Measurements from ENCODE around the gene KLHL5. TPM values are rescaled to one million over a fixed set of nuclear protein-coding genes. Genes with fewer than 3 reads are reported as not detected.

Gene KLHL5
- total RNA-seq, 1 experiment from 2014 or later: 84.8 TPM

- POLR2A ChIA-PET (ENCODE audit: unreplicated experiment): no interaction called here
These were observed 39.8 kb upstream of the KLHL5 start for GRCh38 chr4:39022241-39022640.

DNA sequence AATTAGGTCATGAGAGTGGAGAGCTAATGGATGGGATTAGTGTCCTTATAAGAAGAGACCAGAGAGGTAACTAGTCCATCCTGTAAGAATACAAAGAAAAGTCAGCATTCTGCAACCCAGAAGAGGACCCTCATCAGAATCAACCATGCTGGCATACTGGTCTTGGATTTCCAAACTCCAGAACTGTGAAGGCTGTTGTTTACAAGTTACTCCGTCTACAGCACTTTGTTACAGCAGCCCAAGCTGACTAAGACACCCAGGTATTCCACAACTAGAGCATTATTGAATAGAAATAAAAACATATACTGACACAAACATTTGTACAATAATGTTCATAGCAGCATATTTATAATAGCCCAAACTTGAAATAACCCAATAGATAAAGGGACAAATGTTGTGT, 39.0 kb upstream of the KLHL5 start:
- H3K9ac ChIP-seq (ENCODE audit: low read length): no peak overlapping the region
- no peak overlapping the region for H3K27ac ChIP-seq (ENCODE audit: low read length)
- DNase-seq (no peak), ATAC-seq (no peak)
- no TSS peak for BruUV-seq (replicated peaks)
- intact Hi-C loops (cut with micrococcal nuclease): no loop called here
- H2AFZ ChIP-seq (ENCODE audit: low read length): no peak overlapping the region
- H3K4me1 ChIP-seq (ENCODE audit: insufficient read depth, low read length): peaks cover 7% of the 10 kb centered on the region; the same call in 1 of the 2 replicates
- no peak overlapping the region for H3K4me3 ChIP-seq (ENCODE audit: low read length)
- peaks cover 1% of the 10 kb centered on the region; the same call in 1 of the 2 replicates for H4K20me1 ChIP-seq (ENCODE audit: low read length)
- H3K4me2 ChIP-seq (ENCODE audit: low read length): no peak overlapping the region
- POLR2A ChIA-PET (ENCODE audit: unreplicated experiment): no interaction called here
- CTCF ChIA-PET: no interaction called here
- H3F3A ChIP-seq (ENCODE audit: low read length, unreplicated experiment): no peaks in the 10 kb centered on the region
- H3K9me2 ChIP-seq (replicated peaks; ENCODE audit: low read length): no peaks in the 10 kb centered on the region
- H3K36me3 ChIP-seq (ENCODE audit: low read depth, low read length): peaks cover 14% of the 10 kb centered on the region; the same call in 1 of the 2 replicates
- TF ChIP-seq EZH2 (IDR thresholded peaks at IDR 0.05; ENCODE audit: low read length, unreplicated experiment) (no peak), EZH2phosphoT487 (IDR thresholded peaks at IDR 0.05; ENCODE audit: borderline replicate concordance, low read length) (no peak)
- TF ChIP-seq, protein P1, sequence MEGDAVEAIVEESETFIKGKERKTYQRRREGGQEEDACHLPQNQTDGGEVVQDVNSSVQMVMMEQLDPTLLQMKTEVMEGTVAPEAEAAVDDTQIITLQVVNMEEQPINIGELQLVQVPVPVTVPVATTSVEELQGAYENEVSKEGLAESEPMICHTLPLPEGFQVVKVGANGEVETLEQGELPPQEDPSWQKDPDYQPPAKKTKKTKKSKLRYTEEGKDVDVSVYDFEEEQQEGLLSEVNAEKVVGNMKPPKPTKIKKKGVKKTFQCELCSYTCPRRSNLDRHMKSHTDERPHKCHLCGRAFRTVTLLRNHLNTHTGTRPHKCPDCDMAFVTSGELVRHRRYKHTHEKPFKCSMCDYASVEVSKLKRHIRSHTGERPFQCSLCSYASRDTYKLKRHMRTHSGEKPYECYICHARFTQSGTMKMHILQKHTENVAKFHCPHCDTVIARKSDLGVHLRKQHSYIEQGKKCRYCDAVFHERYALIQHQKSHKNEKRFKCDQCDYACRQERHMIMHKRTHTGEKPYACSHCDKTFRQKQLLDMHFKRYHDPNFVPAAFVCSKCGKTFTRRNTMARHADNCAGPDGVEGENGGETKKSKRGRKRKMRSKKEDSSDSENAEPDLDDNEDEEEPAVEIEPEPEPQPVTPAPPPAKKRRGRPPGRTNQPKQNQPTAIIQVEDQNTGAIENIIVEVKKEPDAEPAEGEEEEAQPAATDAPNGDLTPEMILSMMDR (conservative IDR thresholded peaks at IDR 0.05; ENCODE audit: low read depth, low read length): no peak
- no peaks in the 10 kb centered on the region for H3K27me3 ChIP-seq (ENCODE audit: low read length)
- H3K79me2 ChIP-seq (ENCODE audit: low read length): peaks cover 66% of the 10 kb centered on the region
- H3K9me3 ChIP-seq (ENCODE audit: low read length): no peaks in the 10 kb centered on the region

More at GRCh38 chr4:39022241-39022640, 39.8 kb upstream of the KLHL5 start:
- intact Hi-C loops (cut with micrococcal nuclease): no loop called here
- H3K36me3 ChIP-seq (ENCODE audit: low read depth, low read length): peaks cover 13% of the 10 kb centered on the region; the same call in 1 of the 2 replicates
- peaks cover 57% of the 10 kb centered on the region for H3K79me2 ChIP-seq (ENCODE audit: low read length)
- ATAC-seq (no peak), DNase-seq (no peak)
- no peaks in the 10 kb centered on the region for H3K27me3 ChIP-seq (ENCODE audit: low read length)
- TF ChIP-seq EZH2 (IDR thresholded peaks at IDR 0.05; ENCODE audit: low read length, unreplicated experiment) (no peak), EZH2phosphoT487 (IDR thresholded peaks at IDR 0.05; ENCODE audit: borderline replicate concordance, low read length) (no peak)
- TF ChIP-seq, protein P1 (conservative IDR thresholded peaks at IDR 0.05; ENCODE audit: low read depth, low read length): no peak
- no peak overlapping the region for H2AFZ ChIP-seq (ENCODE audit: low read length)
- BruUV-seq (replicated peaks): no TSS peak
- H3K4me2 ChIP-seq (ENCODE audit: low read length): no peak overlapping the region
- no peak overlapping the region for H3K9ac ChIP-seq (ENCODE audit: low read length)
- no peaks in the 10 kb centered on the region for H4K20me1 ChIP-seq (ENCODE audit: low read length)
- no peaks in the 10 kb centered on the region for H3F3A ChIP-seq (ENCODE audit: low read length, unreplicated experiment)
- no peaks in the 10 kb centered on the region for H3K9me3 ChIP-seq (ENCODE audit: low read length)
- CTCF ChIA-PET: no interaction called here
- peaks cover 6% of the 10 kb centered on the region; the same call in 1 of the 2 replicates for H3K4me1 ChIP-seq (ENCODE audit: insufficient read depth, low read length)
- no peak overlapping the region for H3K27ac ChIP-seq (ENCODE audit: low read length)
- H3K9me2 ChIP-seq (replicated peaks; ENCODE audit: low read length): no peaks in the 10 kb centered on the region
- no peak overlapping the region for H3K4me3 ChIP-seq (ENCODE audit: low read length)

- CTCF ChIA-PET: no interaction called here
- ATAC-seq: no peak
These were observed 37.6 kb upstream of the KLHL5 start for GRCh38 chr4:39024311-39024865.

More at GRCh38 chr4:39024311-39024865, 37.6 kb upstream of the KLHL5 start:
- no peak for TF ChIP-seq EZH2 (IDR thresholded peaks at IDR 0.05; ENCODE audit: low read length, unreplicated experiment)
- TF ChIP-seq, protein P1 (conservative IDR thresholded peaks at IDR 0.05; ENCODE audit: low read depth, low read length): no peak
- intact Hi-C loops (cut with micrococcal nuclease): no loop called here
- H3K9ac ChIP-seq (ENCODE audit: low read length): no peak overlapping the region
- no peak overlapping the region for H3K27ac ChIP-seq (ENCODE audit: low read length)
- H3F3A ChIP-seq (ENCODE audit: low read length, unreplicated experiment): no peaks in the 10 kb centered on the region
- no peak overlapping the region for H2AFZ ChIP-seq (ENCODE audit: low read length)
- H3K9me3 ChIP-seq (ENCODE audit: low read length): no peaks in the 10 kb centered on the region
- no TSS peak for BruUV-seq (replicated peaks)
- H3K4me1 ChIP-seq (ENCODE audit: insufficient read depth, low read length): peaks cover 15% of the 10 kb centered on the region
- peaks cover 22% of the 10 kb centered on the region; the same call in 1 of the 2 replicates for H3K36me3 ChIP-seq (ENCODE audit: low read depth, low read length)
- no peaks in the 10 kb centered on the region for H3K9me2 ChIP-seq (replicated peaks; ENCODE audit: low read length)
- H4K20me1 ChIP-seq (ENCODE audit: low read length): peaks cover 10% of the 10 kb centered on the region; the same call in 1 of the 2 replicates
- POLR2A ChIA-PET (ENCODE audit: unreplicated experiment): interaction anchor here (0.6 kb wide), 1 partner anchor 18 kb away, joined by 5 read pairs; no protein-coding TSS in a partner anchor
- no peak for DNase-seq
- peaks cover 79% of the 10 kb centered on the region for H3K79me2 ChIP-seq (ENCODE audit: low read length)
- no peak overlapping the region for H3K4me2 ChIP-seq (ENCODE audit: low read length)
- H3K4me3 ChIP-seq (ENCODE audit: low read length): no peak overlapping the region
- no peaks in the 10 kb centered on the region for H3K27me3 ChIP-seq (ENCODE audit: low read length)

Data from PC-3 (cell line).